K562 (cell line): Measurements from ENCODE around the gene PRDX6.

Experiments used
- CREB1 ChIP-seq, 2 experiments: sonication (generic) in 1 of 2; formaldehyde crosslinking in 1 of 2; IDR thresholded peaks; 2 replicates each; pipeline versions ENCODE4 v1.6.1 to v1.8.0; 2012 to 2022; ENCODE audit warnings: inconsistent platforms in 1 of 2, mild to moderate bottlenecking in 1 of 2, missing genetic modification reagents in 1 of 2, moderate library complexity in 1 of 2
- GTF2A2 ChIP-seq: IDR thresholded peaks from 2 replicates; pipeline ENCODE4 v1.6.1; 2016; ENCODE audit warnings: mild to moderate bottlenecking, missing genetic modification characterization, missing compliant biosample characterization
- GTF2F1 ChIP-seq: IDR thresholded peaks from 2 replicates; pipeline ENCODE4 v1.6.1; 2011; ENCODE audit warnings: low read depth, low read length, improper control_type of control experiment
- MBD2 ChIP-seq: sonication (generic); IDR thresholded peaks from 2 replicates; pipeline ENCODE4 v1.6.1; 2016; ENCODE audit warnings: low read depth, borderline replicate concordance
- MIER1 ChIP-seq: fragments of 450-650 bp; IDR thresholded peaks from 2 replicates; pipeline ENCODE4 v1.6.1; 2016; ENCODE audit warnings: antibody characterized with exemption, mild to moderate bottlenecking, low read depth
- PHB ChIP-seq: fragments of 250-450 bp; sonication (Bioruptor Pico); IDR thresholded peaks from 2 replicates; pipeline ENCODE4 v1.5.0; 2021
- RAD21 ChIP-seq, 2 experiments: fragments of 250-450 bp in 1 of 2; fragments of 450-650 bp in 1 of 2; sonication (Bioruptor Pico) in 1 of 2; formaldehyde crosslinking in 1 of 2; IDR thresholded peaks in 1 of 2; conservative IDR thresholded peaks in 1 of 2; 2 replicates each; pipeline versions ENCODE4 v1.4.0 to v1.8.0; 2020 to 2022; ENCODE audit warnings: mild to moderate bottlenecking in 2 of 2, moderate library complexity in 1 of 2
- TBP ChIP-seq: optimal IDR thresholded peaks from 2 replicates; pipeline ENCODE3; 2011; ENCODE audit warnings: low read depth, low read length, improper control_type of control experiment
- ZC3H8 ChIP-seq: fragments of 450-650 bp; IDR thresholded peaks from 2 replicates; pipeline ENCODE4 v1.6.1; 2017
- ZNF407 ChIP-seq: fragments of 450-650 bp; IDR thresholded peaks from 2 replicates; pipeline ENCODE4 v1.6.1; 2016; ENCODE audit warnings: low read depth
- TF ChIP-seq, protein P1 (sequence below), 3 experiments: IDR thresholded peaks in 2 of 3; conservative IDR thresholded peaks in 1 of 3; 2 replicates each; pipeline ENCODE4 v1.5.1; 2011 to 2012; ENCODE audit warnings: low read length in 3 of 3, mild to moderate bottlenecking in 3 of 3, control low read depth in 2 of 3, improper control_type of control experiment in 1 of 3, inconsistent platforms in 1 of 3, low read depth in 1 of 3, mixed read lengths in 1 of 3, moderate library complexity in 1 of 3; ENCODE audit not compliant: insufficient read depth in 2 of 3

DNA sequence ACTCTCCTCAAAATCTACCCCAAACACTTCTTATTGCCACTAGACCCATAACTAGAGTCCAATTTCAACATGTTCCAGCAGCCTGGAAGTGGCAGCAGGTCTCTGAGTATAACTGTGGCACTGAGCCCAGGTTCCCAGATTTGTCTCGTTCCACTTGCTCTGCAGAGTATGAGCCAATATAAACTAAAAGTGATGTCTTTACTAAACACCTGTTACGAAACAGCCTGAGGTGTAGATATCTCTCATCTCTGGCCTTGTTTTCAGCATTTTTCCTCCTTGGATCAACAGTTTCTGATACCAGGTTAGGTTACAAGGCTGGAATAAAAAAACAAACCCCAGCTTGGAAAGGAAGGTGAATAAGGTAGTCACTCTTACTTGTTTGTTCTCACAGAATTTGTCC, 25.2 kb upstream of the PRDX6 start:
- TF ChIP-seq CREB1 (IDR thresholded peaks at IDR 0.05), result no peak
- no peak for TF ChIP-seq CREB1 (CRISPR knock-in tag; IDR thresholded peaks at IDR 0.05)
- TF ChIP-seq ZNF407, result no peak
- TF ChIP-seq, protein P1, sequence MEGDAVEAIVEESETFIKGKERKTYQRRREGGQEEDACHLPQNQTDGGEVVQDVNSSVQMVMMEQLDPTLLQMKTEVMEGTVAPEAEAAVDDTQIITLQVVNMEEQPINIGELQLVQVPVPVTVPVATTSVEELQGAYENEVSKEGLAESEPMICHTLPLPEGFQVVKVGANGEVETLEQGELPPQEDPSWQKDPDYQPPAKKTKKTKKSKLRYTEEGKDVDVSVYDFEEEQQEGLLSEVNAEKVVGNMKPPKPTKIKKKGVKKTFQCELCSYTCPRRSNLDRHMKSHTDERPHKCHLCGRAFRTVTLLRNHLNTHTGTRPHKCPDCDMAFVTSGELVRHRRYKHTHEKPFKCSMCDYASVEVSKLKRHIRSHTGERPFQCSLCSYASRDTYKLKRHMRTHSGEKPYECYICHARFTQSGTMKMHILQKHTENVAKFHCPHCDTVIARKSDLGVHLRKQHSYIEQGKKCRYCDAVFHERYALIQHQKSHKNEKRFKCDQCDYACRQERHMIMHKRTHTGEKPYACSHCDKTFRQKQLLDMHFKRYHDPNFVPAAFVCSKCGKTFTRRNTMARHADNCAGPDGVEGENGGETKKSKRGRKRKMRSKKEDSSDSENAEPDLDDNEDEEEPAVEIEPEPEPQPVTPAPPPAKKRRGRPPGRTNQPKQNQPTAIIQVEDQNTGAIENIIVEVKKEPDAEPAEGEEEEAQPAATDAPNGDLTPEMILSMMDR (IDR thresholded peaks at IDR 0.05 in 2 of 3, conservative IDR thresholded peaks at IDR 0.05 in 1 of 3; ENCODE audit: insufficient read depth in 2 of 3, low read depth in 1 of 3, low read length in 3 of 3), result no peak
- TF ChIP-seq GTF2A2 (tag), result no peak
- TF ChIP-seq MBD2, result no peak
- TF ChIP-seq RAD21 (CRISPR knock-in tag; conservative IDR thresholded peaks at IDR 0.05 in 1 of 2, IDR thresholded peaks at IDR 0.05 in 1 of 2), result no peak
- TF ChIP-seq PHB, result no peak
- no peak for TF ChIP-seq TBP
- no peak for TF ChIP-seq MIER1
- no peak for TF ChIP-seq ZC3H8
- TF ChIP-seq GTF2F1, result no peak
